HCT116 (cell line): ENCODE results near the gene ABI3. TPM values are rescaled to one million over a fixed set of nuclear protein-coding genes. Genes with fewer than 3 reads are reported as not detected.

ENCODE experiments used
- ATAC-seq: fragments of 200-7000 bp; cut with Tn5 transposase; 2 replicates; pipeline ENCODE4 v1.9.1; 2020; ENCODE audit warnings: mild to moderate bottlenecking, moderate library complexity
- BruUV-seq: library from RNA; stranded (reverse); fragments of 400-500 nt; replicated peaks from 2 replicates; lab custom pipeline; 2021; lab: Mats Ljungman, UMichigan
- CTCF ChIA-PET: fragments of 300-600 bp; sonication (Branson Sonifier 250); formaldehyde crosslinking; loops from one replicate; lab custom pipeline; 2021; ENCODE audit warnings: antibody characterized with exemption; lab: Charles Lee
- POLR2A ChIA-PET: fragments of 300-600, 350-600 bp; sonication (Branson Sonifier 250); formaldehyde crosslinking; loops from one replicate; lab custom pipeline; 2021; ENCODE audit warnings: antibody characterized with exemption; lab: Charles Lee
- RAD21 ChIA-PET, 2 experiments: fragments of 300-600 bp; sonication (Branson Sonifier 250); formaldehyde crosslinking; loops; one replicate each; lab custom pipeline; 2023; ENCODE audit warnings: low total read pairs in 2 of 2; ENCODE audit not compliant: uncharacterized antibody in 2 of 2, unreplicated experiment in 2 of 2, low non-redundant PET in 1 of 2; lab: Charles Lee
- DNase-seq: peaks from one replicate; pipeline ENCODE4 v3.0.0-alpha.2; 2010; ENCODE audit warnings: low read depth, low spot score
- H2AFZ ChIP-seq: fragments of 200-600 bp; shearing (Covaris generic), sonication (generic); 2 replicates; pipeline ENCODE4 v1.6.1; 2017; ENCODE audit warnings: low read depth, mixed run types, mixed read lengths, antibody characterized with exemption, low read length; ENCODE audit not compliant: poor library complexity, severe bottlenecking
- H3K27ac ChIP-seq: 2 replicates; pipeline ENCODE4 v1.5.1; 2012; ENCODE audit warnings: low read depth, low read length
- H3K27me3 ChIP-seq: fragments of 200-600 bp; sonication (generic); 2 replicates; pipeline ENCODE4 v1.6.1; 2016; ENCODE audit warnings: mixed run types, low read length, mixed read lengths; ENCODE audit not compliant: insufficient read depth
- H3K36me3 ChIP-seq, 2 experiments: fragments of 200-500 bp in 1 of 2; fragments of 200-600 bp in 1 of 2; sonication (Bioruptor generic) in 1 of 2; sonication (generic) in 1 of 2; 2 replicates each; pipeline versions ENCODE4 v1.5.1 to v1.6.1; 2014 to 2016; ENCODE audit warnings: low read length in 2 of 2, inconsistent platforms in 1 of 2, mixed read lengths in 1 of 2, mixed run types in 1 of 2; ENCODE audit not compliant: insufficient read depth in 2 of 2, control insufficient read depth in 1 of 2
- H3K4me1 ChIP-seq, 2 experiments: fragments of 200-600 bp in 1 of 2; sonication (generic) in 1 of 2; 2 replicates each; pipeline versions ENCODE4 v1.5.1 to v1.6.1; 2012 to 2017; ENCODE audit warnings: low read length in 2 of 2, inconsistent platforms in 1 of 2, mild to moderate bottlenecking in 1 of 2, mixed read lengths in 1 of 2, mixed run types in 1 of 2, moderate library complexity in 1 of 2; ENCODE audit not compliant: insufficient read depth in 2 of 2, control insufficient read depth in 1 of 2
- H3K4me2 ChIP-seq: fragments of 200-600 bp; sonication (generic); 2 replicates; pipeline ENCODE4 v1.6.1; 2017; ENCODE audit warnings: mixed run types, low read length, mixed read lengths
- H3K4me3 ChIP-seq, 2 experiments: fragments of 200-600 bp in 1 of 2; sonication (generic) in 1 of 2; replicated peaks in 1 of 2; 2 replicates each; pipeline ENCODE4 v1.5.1; 2011 to 2016; ENCODE audit warnings: low read length in 2 of 2, control low read depth in 1 of 2, low read depth in 1 of 2, mild to moderate bottlenecking in 1 of 2, mixed read lengths in 1 of 2, mixed run types in 1 of 2
- H3K79me2 ChIP-seq: fragments of 200-600 bp; sonication (generic); 2 replicates; pipeline ENCODE4 v1.6.1; 2017; ENCODE audit warnings: mild to moderate bottlenecking, mixed run types, low read length, moderate library complexity, mixed read lengths; ENCODE audit not compliant: insufficient read depth
- H3K9ac ChIP-seq: fragments of 200-600 bp; sonication (generic); 2 replicates; pipeline ENCODE4 v1.6.1; 2016; ENCODE audit warnings: low read length, mixed read lengths
- H3K9me2 ChIP-seq: fragments of 200-600 bp; sonication (generic), shearing (Covaris generic); 2 replicates; pipeline ENCODE4 v1.6.1; 2017; ENCODE audit warnings: mixed run types, mild to moderate bottlenecking, moderate library complexity; ENCODE audit not compliant: insufficient read depth
- H3K9me3 ChIP-seq, 2 experiments: fragments of 200-500 bp in 1 of 2; fragments of 200-600 bp in 1 of 2; sonication (Bioruptor generic) in 1 of 2; sonication (generic) in 1 of 2; 2 replicates each; pipeline ENCODE4 v1.6.1; 2014 to 2017; ENCODE audit warnings: low read length in 2 of 2, mixed read lengths in 2 of 2, inconsistent platforms in 1 of 2, low read depth in 1 of 2, mild to moderate bottlenecking in 1 of 2, mixed run types in 1 of 2, moderate library complexity in 1 of 2; ENCODE audit not compliant: control insufficient read depth in 1 of 2, insufficient read depth in 1 of 2
- H4K20me1 ChIP-seq: fragments of 200-600 bp; sonication (generic), shearing (Covaris generic); 2 replicates; pipeline ENCODE4 v1.6.1; 2017; ENCODE audit warnings: mixed run types, mild to moderate bottlenecking, moderate library complexity; ENCODE audit not compliant: insufficient read depth
- CEBPB ChIP-seq: IDR thresholded peaks from 2 replicates; pipeline ENCODE4 v1.6.1; 2012; ENCODE audit warnings: low read depth
- EZH2 ChIP-seq: fragments of 200-600 bp; sonication (generic); IDR thresholded peaks from 2 replicates; pipeline ENCODE4 v1.6.1; 2017; ENCODE audit warnings: antibody characterized with exemption, mixed run types
- EZH2phosphoT487 ChIP-seq: fragments of 200-600 bp; IDR thresholded peaks from 2 replicates; pipeline ENCODE4 v1.6.1; 2018; ENCODE audit warnings: antibody characterized with exemption, borderline replicate concordance
- JUND ChIP-seq: IDR thresholded peaks from 2 replicates; pipeline ENCODE4 v1.6.1; 2012
- POLR2A ChIP-seq: IDR thresholded peaks from 2 replicates; pipeline ENCODE4 v1.7.0; 2011; ENCODE audit warnings: borderline replicate concordance; ENCODE audit not compliant: insufficient read depth, insufficient read length; ENCODE audit errors: extremely low read depth
- intact Hi-C: fragments of 100-400 bp; cut with micrococcal nuclease; formaldehyde crosslinking; loops from 2 replicates; pipeline ENCODE4 v1.10.0; 2022
- total RNA-seq: library from RNA; stranded (reverse); gene quantifications from one replicate; pipeline ENCODE4 v1.2.1, GENCODE V29; 2021; ENCODE audit not compliant: unreplicated experiment
- TF ChIP-seq, protein P1 (sequence below), 3 experiments: fragments of 200-600 bp in 1 of 3; sonication (generic) in 1 of 3; IDR thresholded peaks in 2 of 3; conservative IDR thresholded peaks in 1 of 3; 2 replicates each; pipeline ENCODE4 v1.5.1; 2012 to 2017; ENCODE audit warnings: low read depth in 2 of 3, low read length in 2 of 3, antibody characterized with exemption in 1 of 3, borderline replicate concordance in 1 of 3, control low read depth in 1 of 3, mild to moderate bottlenecking in 1 of 3, mixed read lengths in 1 of 3, mixed run types in 1 of 3, moderate library complexity in 1 of 3; ENCODE audit not compliant: insufficient read depth in 1 of 3

ABI3 gene
- total RNA-seq, 1 experiment from 2014 or later: 0.12 TPM

DNA sequence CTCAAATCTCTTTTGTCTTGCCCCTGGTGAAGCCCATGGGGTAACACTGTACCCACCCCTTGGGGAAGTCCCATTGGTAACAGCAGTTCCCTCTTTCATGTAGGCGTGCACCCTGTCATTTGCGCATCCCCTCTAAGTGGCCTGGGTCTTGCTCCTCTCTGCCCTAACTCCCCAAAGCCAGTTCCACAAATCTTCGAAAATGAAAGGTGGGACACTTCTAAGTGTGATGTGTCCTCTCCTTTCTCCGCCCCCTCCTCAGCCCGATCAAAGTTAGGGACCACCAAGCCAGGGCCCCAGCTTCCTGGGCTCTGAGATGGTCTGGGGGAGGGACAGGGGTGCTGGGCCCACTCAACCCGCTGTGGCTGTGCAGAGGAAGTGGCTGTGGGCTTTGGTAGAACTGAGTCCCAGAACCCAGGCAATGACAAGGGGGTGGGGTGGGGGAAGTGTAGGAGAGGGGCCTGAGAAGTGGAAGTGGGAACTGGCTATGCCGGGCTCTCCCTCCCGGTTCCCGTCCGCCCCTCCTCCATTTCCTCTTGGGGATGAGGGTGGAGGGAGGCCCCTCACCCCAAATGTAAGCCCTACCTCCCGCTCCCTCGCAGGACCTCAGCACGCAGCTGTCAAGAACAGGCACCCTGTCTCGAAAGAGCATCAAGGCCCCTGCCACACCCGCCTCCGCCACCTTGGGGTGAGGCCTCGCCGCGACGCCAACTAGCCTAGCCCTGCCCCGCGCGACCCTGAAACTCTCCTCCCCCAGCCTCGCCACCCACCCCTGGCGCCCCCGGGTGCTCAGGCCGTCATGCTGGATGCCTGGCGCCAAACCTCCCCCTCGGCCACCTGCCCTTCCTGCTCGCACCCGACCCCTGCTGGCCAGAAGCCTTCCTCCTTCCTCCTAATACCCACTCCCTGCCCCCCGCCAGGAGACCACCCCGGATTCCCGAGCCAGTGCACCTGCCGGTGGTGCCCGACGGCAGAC, 8.7 kb downstream of the ABI3 start:
- Histone ChIP-seq H3K9me2 (no peaks in the 10 kb centered on the region), H2AFZ (no peak overlapping the region), H3K9ac (no peak overlapping the region), H3K79me2 (no peaks in the 10 kb centered on the region), H3K9me3 (no peaks in the 10 kb centered on the region), H3K4me2 (no peak overlapping the region), H3K27me3 (no peaks in the 10 kb centered on the region), H3K36me3 (no peaks in the 10 kb centered on the region), H3K4me3 (no peak overlapping the region), H3K27ac (no peak overlapping the region), H3K4me1 (peaks cover 2 to 8% of the 10 kb centered on the region in 2 experiments; a peak in 3 of 4 replicates), H4K20me1 (no peaks in the 10 kb centered on the region)
- RAD21 ChIA-PET: no interaction called here
- BruUV-seq: no TSS peak
- DNase-seq (no peak), ATAC-seq (no peak)
- intact Hi-C loops: no loop called here
- CTCF ChIA-PET: no interaction called here
- TF ChIP-seq EZH2 (no peak), POLR2A (no peak), JUND (no peak), CEBPB (no peak), EZH2phosphoT487 (no peak)
- TF ChIP-seq, protein P1, sequence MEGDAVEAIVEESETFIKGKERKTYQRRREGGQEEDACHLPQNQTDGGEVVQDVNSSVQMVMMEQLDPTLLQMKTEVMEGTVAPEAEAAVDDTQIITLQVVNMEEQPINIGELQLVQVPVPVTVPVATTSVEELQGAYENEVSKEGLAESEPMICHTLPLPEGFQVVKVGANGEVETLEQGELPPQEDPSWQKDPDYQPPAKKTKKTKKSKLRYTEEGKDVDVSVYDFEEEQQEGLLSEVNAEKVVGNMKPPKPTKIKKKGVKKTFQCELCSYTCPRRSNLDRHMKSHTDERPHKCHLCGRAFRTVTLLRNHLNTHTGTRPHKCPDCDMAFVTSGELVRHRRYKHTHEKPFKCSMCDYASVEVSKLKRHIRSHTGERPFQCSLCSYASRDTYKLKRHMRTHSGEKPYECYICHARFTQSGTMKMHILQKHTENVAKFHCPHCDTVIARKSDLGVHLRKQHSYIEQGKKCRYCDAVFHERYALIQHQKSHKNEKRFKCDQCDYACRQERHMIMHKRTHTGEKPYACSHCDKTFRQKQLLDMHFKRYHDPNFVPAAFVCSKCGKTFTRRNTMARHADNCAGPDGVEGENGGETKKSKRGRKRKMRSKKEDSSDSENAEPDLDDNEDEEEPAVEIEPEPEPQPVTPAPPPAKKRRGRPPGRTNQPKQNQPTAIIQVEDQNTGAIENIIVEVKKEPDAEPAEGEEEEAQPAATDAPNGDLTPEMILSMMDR (IDR thresholded peaks at IDR 0.05 in 2 of 3, conservative IDR thresholded peaks at IDR 0.05 in 1 of 3; ENCODE audit: borderline replicate concordance in 1 of 3, insufficient read depth in 1 of 3, low read depth in 2 of 3, low read length in 2 of 3): peak in 2 of 3 experiments; percentile 26 to 34; a peak in 3 of 6 replicates
- POLR2A ChIA-PET: no interaction called here

DNA sequence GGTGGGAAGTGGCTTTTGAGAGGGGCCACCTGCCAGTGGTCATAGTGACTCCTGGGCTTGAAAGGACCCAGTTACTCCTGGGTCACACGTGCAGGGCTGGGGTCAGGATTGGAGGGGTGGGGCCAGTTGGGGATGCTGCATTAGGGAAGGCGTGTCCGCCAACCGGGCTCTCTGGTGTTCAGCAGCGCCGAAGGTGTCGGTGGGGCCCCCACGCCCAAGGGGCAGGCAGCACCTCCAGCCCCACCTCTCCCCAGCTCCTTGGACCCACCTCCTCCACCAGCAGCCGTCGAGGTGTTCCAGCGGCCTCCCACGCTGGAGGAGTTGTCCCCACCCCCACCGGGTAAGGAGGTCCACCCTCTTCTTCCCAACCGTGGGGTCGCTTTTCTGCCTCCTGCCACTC, 9.5 kb downstream of the ABI3 start:
- no TSS peak for BruUV-seq
- ATAC-seq (no peak), DNase-seq (no peak)
- Histone ChIP-seq H3K4me2 (no peak overlapping the region), H3K79me2 (no peaks in the 10 kb centered on the region), H2AFZ (no peak overlapping the region), H3K9ac (no peak overlapping the region), H4K20me1 (no peaks in the 10 kb centered on the region), H3K4me1 (peaks cover 2 to 8% of the 10 kb centered on the region in 2 experiments; a peak in 3 of 4 replicates), H3K4me3 (no peak overlapping the region), H3K36me3 (no peaks in the 10 kb centered on the region), H3K9me2 (no peaks in the 10 kb centered on the region), H3K27me3 (no peaks in the 10 kb centered on the region), H3K9me3 (no peaks in the 10 kb centered on the region), H3K27ac (no peak overlapping the region)
- TF ChIP-seq, protein P1 (IDR thresholded peaks at IDR 0.05 in 2 of 3, conservative IDR thresholded peaks at IDR 0.05 in 1 of 3; ENCODE audit: borderline replicate concordance in 1 of 3, insufficient read depth in 1 of 3, low read depth in 2 of 3, low read length in 2 of 3): no peak
- RAD21 ChIA-PET: no interaction called here
- CTCF ChIA-PET: no interaction called here
- intact Hi-C loops: loop anchor here (10.0 kb wide), 1 partner anchor 265 kb away; no protein-coding TSS in a partner anchor
- POLR2A ChIA-PET: no interaction called here
